K562 (cell line): ENCODE results near the gene PSMD13. TPM values are rescaled to one million over a fixed set of nuclear protein-coding genes. Genes with fewer than 3 reads are reported as not detected.

Experiments used
- PHTF2 ChIP-seq: fragments of 250-450 bp; sonication (Bioruptor Pico); IDR thresholded peaks from 2 replicates; pipeline ENCODE4 v1.5.0; 2021; ENCODE audit warnings: mild to moderate bottlenecking
- polyA plus RNA-seq, 8 experiments: library from polyadenylated mRNA; depleted of rRNA in 4 of 8; stranded (reverse) in 5 of 8; unstranded in 3 of 8; fragments of >200 nt; fragmentation: Nextera tagmentation in 2 of 8; fragmentation: Illumina TruSeq in 1 of 8; extraction: Ambion mirVana in 2 of 8; extraction: Trizol in 1 of 8; gene quantifications; 2 replicates each; pipeline versions ENCODE4 v1.2.1 to v1.2.3, GENCODE V29; 2011 to 2014; ENCODE audit warnings: inconsistent platforms in 1 of 8, missing spikeins in 1 of 8
- total RNA-seq, 7 experiments: library from RNA; depleted of rRNA in 6 of 7; stranded (reverse); fragments of >200 nt in 6 of 7; fragmentation: Illumina TruSeq in 2 of 7; extraction: Trizol in 2 of 7; gene quantifications; 2 replicates each; pipeline versions ENCODE4 v1.2.1 to v1.2.3, GENCODE V29; 2011 to 2021; ENCODE audit warnings: low replicate concordance in 1 of 7
- TF ChIP-seq, protein P1 (sequence below): fragments of 450-650 bp; IDR thresholded peaks from 2 replicates; pipeline ENCODE4 v1.6.1; 2016; ENCODE audit warnings: mild to moderate bottlenecking, moderate library complexity
- TF ChIP-seq, protein P2 (sequence below): sonication (generic); formaldehyde crosslinking; IDR thresholded peaks from 2 replicates; pipeline ENCODE4 v1.8.1; 2023; ENCODE audit warnings: missing genetic modification reagents, mild to moderate bottlenecking, borderline replicate concordance
- TF ChIP-seq, protein P3 (sequence below): IDR thresholded peaks from 2 replicates; pipeline ENCODE4 v1.6.1; 2016; ENCODE audit warnings: missing genetic modification characterization, missing compliant biosample characterization
- TF ChIP-seq, protein P4 (sequence below): conservative IDR thresholded peaks from 2 replicates; pipeline ENCODE4 v1.6.1; 2011; ENCODE audit warnings: low read depth, mild to moderate bottlenecking, low read length; ENCODE audit not compliant: control insufficient read depth

The PSMD13 gene
- total and polyA plus RNA-seq, 9 of the 15 experiments (the other 6 are each of a cell fraction or from before 2014, with no cell fraction given), result 185 to 383 (median 267) TPM

DNA sequence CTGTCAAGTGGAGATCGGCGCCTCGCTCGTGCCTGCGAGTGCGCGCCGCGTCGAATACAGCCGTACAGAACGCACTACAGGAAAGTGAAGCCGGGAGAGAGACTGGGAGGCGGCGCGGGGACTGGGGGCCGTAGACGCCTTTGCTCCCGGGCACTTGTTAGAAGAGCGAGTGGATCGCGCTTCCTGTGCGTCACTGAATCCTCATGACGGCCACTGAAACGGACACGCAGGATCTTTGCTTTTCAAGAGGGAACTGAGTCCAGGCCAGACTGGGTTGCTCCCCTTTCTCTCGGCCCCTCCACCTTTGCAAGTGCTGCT is 29.0 kb upstream of the PSMD13 start (continued):
- TF ChIP-seq, protein P1, sequence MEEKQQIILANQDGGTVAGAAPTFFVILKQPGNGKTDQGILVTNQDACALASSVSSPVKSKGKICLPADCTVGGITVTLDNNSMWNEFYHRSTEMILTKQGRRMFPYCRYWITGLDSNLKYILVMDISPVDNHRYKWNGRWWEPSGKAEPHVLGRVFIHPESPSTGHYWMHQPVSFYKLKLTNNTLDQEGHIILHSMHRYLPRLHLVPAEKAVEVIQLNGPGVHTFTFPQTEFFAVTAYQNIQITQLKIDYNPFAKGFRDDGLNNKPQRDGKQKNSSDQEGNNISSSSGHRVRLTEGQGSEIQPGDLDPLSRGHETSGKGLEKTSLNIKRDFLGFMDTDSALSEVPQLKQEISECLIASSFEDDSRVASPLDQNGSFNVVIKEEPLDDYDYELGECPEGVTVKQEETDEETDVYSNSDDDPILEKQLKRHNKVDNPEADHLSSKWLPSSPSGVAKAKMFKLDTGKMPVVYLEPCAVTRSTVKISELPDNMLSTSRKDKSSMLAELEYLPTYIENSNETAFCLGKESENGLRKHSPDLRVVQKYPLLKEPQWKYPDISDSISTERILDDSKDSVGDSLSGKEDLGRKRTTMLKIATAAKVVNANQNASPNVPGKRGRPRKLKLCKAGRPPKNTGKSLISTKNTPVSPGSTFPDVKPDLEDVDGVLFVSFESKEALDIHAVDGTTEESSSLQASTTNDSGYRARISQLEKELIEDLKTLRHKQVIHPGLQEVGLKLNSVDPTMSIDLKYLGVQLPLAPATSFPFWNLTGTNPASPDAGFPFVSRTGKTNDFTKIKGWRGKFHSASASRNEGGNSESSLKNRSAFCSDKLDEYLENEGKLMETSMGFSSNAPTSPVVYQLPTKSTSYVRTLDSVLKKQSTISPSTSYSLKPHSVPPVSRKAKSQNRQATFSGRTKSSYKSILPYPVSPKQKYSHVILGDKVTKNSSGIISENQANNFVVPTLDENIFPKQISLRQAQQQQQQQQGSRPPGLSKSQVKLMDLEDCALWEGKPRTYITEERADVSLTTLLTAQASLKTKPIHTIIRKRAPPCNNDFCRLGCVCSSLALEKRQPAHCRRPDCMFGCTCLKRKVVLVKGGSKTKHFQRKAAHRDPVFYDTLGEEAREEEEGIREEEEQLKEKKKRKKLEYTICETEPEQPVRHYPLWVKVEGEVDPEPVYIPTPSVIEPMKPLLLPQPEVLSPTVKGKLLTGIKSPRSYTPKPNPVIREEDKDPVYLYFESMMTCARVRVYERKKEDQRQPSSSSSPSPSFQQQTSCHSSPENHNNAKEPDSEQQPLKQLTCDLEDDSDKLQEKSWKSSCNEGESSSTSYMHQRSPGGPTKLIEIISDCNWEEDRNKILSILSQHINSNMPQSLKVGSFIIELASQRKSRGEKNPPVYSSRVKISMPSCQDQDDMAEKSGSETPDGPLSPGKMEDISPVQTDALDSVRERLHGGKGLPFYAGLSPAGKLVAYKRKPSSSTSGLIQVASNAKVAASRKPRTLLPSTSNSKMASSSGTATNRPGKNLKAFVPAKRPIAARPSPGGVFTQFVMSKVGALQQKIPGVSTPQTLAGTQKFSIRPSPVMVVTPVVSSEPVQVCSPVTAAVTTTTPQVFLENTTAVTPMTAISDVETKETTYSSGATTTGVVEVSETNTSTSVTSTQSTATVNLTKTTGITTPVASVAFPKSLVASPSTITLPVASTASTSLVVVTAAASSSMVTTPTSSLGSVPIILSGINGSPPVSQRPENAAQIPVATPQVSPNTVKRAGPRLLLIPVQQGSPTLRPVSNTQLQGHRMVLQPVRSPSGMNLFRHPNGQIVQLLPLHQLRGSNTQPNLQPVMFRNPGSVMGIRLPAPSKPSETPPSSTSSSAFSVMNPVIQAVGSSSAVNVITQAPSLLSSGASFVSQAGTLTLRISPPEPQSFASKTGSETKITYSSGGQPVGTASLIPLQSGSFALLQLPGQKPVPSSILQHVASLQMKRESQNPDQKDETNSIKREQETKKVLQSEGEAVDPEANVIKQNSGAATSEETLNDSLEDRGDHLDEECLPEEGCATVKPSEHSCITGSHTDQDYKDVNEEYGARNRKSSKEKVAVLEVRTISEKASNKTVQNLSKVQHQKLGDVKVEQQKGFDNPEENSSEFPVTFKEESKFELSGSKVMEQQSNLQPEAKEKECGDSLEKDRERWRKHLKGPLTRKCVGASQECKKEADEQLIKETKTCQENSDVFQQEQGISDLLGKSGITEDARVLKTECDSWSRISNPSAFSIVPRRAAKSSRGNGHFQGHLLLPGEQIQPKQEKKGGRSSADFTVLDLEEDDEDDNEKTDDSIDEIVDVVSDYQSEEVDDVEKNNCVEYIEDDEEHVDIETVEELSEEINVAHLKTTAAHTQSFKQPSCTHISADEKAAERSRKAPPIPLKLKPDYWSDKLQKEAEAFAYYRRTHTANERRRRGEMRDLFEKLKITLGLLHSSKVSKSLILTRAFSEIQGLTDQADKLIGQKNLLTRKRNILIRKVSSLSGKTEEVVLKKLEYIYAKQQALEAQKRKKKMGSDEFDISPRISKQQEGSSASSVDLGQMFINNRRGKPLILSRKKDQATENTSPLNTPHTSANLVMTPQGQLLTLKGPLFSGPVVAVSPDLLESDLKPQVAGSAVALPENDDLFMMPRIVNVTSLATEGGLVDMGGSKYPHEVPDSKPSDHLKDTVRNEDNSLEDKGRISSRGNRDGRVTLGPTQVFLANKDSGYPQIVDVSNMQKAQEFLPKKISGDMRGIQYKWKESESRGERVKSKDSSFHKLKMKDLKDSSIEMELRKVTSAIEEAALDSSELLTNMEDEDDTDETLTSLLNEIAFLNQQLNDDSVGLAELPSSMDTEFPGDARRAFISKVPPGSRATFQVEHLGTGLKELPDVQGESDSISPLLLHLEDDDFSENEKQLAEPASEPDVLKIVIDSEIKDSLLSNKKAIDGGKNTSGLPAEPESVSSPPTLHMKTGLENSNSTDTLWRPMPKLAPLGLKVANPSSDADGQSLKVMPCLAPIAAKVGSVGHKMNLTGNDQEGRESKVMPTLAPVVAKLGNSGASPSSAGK, result peak; percentile 52; the same call in 1 of the 2 replicates
- TF ChIP-seq, protein P2, sequence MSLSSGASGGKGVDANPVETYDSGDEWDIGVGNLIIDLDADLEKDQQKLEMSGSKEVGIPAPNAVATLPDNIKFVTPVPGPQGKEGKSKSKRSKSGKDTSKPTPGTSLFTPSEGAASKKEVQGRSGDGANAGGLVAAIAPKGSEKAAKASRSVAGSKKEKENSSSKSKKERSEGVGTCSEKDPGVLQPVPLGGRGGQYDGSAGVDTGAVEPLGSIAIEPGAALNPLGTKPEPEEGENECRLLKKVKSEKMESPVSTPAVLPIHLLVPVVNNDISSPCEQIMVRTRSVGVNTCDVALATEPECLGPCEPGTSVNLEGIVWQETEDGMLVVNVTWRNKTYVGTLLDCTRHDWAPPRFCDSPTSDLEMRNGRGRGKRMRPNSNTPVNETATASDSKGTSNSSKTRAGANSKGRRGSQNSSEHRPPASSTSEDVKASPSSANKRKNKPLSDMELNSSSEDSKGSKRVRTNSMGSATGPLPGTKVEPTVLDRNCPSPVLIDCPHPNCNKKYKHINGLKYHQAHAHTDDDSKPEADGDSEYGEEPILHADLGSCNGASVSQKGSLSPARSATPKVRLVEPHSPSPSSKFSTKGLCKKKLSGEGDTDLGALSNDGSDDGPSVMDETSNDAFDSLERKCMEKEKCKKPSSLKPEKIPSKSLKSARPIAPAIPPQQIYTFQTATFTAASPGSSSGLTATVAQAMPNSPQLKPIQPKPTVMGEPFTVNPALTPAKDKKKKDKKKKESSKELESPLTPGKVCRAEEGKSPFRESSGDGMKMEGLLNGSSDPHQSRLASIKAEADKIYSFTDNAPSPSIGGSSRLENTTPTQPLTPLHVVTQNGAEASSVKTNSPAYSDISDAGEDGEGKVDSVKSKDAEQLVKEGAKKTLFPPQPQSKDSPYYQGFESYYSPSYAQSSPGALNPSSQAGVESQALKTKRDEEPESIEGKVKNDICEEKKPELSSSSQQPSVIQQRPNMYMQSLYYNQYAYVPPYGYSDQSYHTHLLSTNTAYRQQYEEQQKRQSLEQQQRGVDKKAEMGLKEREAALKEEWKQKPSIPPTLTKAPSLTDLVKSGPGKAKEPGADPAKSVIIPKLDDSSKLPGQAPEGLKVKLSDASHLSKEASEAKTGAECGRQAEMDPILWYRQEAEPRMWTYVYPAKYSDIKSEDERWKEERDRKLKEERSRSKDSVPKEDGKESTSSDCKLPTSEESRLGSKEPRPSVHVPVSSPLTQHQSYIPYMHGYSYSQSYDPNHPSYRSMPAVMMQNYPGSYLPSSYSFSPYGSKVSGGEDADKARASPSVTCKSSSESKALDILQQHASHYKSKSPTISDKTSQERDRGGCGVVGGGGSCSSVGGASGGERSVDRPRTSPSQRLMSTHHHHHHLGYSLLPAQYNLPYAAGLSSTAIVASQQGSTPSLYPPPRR (CRISPR knock-in tag), result 0 out of 2 replicates have a peak, but pooled peaks have one; percentile 9
- TF ChIP-seq, protein P3, sequence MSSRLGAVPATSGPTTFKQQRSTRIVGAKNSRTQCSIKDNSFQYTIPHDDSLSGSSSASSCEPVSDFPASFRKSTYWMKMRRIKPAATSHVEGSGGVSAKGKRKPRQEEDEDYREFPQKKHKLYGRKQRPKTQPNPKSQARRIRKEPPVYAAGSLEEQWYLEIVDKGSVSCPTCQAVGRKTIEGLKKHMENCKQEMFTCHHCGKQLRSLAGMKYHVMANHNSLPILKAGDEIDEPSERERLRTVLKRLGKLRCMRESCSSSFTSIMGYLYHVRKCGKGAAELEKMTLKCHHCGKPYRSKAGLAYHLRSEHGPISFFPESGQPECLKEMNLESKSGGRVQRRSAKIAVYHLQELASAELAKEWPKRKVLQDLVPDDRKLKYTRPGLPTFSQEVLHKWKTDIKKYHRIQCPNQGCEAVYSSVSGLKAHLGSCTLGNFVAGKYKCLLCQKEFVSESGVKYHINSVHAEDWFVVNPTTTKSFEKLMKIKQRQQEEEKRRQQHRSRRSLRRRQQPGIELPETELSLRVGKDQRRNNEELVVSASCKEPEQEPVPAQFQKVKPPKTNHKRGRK, result peak; percentile 64; the same call in 1 of the 2 replicates
- TF ChIP-seq PHTF2 (CRISPR knock-in tag), result 0 out of 2 replicates have a peak, but pooled peaks have one; percentile 55
- TF ChIP-seq, protein P4, sequence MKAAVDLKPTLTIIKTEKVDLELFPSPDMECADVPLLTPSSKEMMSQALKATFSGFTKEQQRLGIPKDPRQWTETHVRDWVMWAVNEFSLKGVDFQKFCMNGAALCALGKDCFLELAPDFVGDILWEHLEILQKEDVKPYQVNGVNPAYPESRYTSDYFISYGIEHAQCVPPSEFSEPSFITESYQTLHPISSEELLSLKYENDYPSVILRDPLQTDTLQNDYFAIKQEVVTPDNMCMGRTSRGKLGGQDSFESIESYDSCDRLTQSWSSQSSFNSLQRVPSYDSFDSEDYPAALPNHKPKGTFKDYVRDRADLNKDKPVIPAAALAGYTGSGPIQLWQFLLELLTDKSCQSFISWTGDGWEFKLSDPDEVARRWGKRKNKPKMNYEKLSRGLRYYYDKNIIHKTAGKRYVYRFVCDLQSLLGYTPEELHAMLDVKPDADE, result 0 out of 2 replicates have a peak, but pooled peaks have one; percentile 41
